ENCODE measurements around the gene HGF. TPM values are rescaled to one million over a fixed set of nuclear protein-coding genes. Genes with fewer than 3 reads are reported as not detected.

Gene HGF
- total and polyA plus RNA-seq, 10 of the 15 experiments (the other 5 are each of a cell fraction or from before 2014, with no cell fraction given) = 0.10 to 1.7 (median 0.99) TPM

DNA sequence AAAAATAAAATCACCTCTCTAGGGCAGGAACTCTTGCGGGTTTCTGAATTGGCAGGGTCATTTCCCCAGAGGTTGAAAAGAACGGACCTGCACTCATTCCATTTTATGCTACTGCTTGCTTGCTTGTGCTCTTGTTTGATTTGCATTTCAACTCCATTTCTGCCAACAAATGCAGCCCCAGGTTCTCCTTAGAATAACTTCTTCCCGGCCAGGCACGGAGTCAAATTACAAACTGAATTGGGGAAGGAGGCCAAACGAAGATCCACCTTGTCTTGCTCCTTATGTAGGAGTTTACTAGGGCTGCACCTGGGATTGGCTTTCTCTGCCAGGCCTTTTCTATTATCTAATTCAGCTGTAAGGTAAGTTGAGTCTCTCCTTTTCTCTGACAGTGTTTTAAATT lies 79.6 kb downstream of the HGF start (continued):
- TF ChIP-seq, protein P1, sequence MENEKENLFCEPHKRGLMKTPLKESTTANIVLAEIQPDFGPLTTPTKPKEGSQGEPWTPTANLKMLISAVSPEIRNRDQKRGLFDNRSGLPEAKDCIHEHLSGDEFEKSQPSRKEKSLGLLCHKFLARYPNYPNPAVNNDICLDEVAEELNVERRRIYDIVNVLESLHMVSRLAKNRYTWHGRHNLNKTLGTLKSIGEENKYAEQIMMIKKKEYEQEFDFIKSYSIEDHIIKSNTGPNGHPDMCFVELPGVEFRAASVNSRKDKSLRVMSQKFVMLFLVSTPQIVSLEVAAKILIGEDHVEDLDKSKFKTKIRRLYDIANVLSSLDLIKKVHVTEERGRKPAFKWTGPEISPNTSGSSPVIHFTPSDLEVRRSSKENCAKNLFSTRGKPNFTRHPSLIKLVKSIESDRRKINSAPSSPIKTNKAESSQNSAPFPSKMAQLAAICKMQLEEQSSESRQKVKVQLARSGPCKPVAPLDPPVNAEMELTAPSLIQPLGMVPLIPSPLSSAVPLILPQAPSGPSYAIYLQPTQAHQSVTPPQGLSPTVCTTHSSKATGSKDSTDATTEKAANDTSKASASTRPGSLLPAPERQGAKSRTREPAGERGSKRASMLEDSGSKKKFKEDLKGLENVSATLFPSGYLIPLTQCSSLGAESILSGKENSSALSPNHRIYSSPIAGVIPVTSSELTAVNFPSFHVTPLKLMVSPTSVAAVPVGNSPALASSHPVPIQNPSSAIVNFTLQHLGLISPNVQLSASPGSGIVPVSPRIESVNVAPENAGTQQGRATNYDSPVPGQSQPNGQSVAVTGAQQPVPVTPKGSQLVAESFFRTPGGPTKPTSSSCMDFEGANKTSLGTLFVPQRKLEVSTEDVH (IDR thresholded peaks at IDR 0.05; ENCODE audit: low read depth, partially characterized antibody) = no peak

DNA sequence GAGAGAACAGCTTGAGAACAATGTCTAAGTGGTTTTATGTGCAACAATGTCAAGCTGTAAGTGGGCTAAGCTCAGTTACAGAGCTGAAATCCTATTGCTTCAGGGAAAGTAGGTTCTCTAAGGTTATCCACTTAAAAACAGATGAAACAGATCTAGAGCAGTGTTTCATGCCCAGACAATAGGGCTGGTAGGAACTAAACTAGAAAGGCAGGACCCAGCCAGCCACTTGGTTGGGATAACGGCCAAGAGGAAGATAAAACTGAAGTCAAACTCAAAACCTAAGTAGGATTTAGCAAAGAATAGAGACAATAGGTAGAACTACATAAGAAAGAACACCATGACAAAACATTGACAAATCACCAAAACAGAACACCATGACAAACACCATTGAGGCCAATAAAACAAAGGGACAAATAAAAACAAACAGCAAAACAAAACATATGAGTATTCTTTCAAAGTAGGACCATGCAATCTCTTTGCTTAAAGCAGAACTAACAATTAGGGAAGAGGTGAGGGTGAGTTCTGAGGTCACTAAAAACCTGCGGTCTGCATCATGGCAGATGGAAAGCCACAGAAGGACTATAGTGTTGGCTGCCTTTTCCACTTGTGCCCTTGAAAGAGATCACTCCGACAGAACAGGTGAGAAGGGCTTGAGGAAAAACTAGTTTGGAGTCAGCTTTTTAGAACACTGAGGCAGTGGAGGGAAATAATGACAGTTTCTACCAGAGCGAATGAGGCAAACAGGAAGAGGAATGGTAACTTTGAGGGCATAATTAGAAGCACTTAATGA lies 81.0 kb downstream of the HGF start:
- ATAC-seq = no peak
- H3K9ac ChIP-seq (ENCODE audit: control insufficient read depth, insufficient read depth, low read length) = no peak overlapping the region
- ChIA-PET POLR2A (no interaction called here), CTCF (interaction anchor here (0.7 kb wide), 1 partner anchor 8 kb away, joined by 3 read pairs; no protein-coding TSS in a partner anchor), RAD21 (ENCODE audit: unreplicated experiment) (no interaction called here), SMC1A (ENCODE audit: uncharacterized antibody, unreplicated experiment) (interaction anchor here (0.6 to 5.1 kb wide), 8 partner anchors 12 to 773 kb away, joined by 3 to 20 read pairs (median 4); no protein-coding TSS in a partner anchor)
- TF ChIP-seq SUZ12 (IDR thresholded peaks at IDR 0.05; ENCODE audit: unreplicated experiment) (no peak), MTA2 (IDR thresholded peaks at IDR 0.05; ENCODE audit: low read depth) (peak; percentile 15; the same call in 1 of the 2 replicates), IKZF2 (IDR thresholded peaks at IDR 0.05) (0 out of 4 replicates have a peak, but pooled peaks of 1 of the 2 experiments have one; percentile 26)
- no peak overlapping the region for H3K4me3 ChIP-seq
- DNase-seq (ENCODE audit: low read depth, low spot score) = no peak
- BruUV-seq (replicated peaks) = no TSS peak
- no peaks in the 10 kb centered on the region for H3K9me3 ChIP-seq (replicated peaks; ENCODE audit: control insufficient read depth, insufficient read depth, low read length)
- WGBS (ENCODE audit: insufficient coverage, insufficient replicate concordance, low lambda C conversion rate, missing lambda C conversion rate) = 46% methylated on average over 4 of the region's 4 CpGs
- H2AFZ ChIP-seq (ENCODE audit: control insufficient read depth, low read depth, low read length) = no peak overlapping the region
- FAIRE-seq = no peak
- H4K20me1 ChIP-seq (ENCODE audit: control insufficient read depth, insufficient read depth) = no peaks in the 10 kb centered on the region
- in situ Hi-C loops (cut with MboI) (no loop called here), intact Hi-C loops (cut with micrococcal nuclease; ENCODE audit: unreplicated experiment) (no loop called here)
- H3K4me2 ChIP-seq (ENCODE audit: control insufficient read depth, insufficient read depth) = no peak overlapping the region
- no peaks in the 10 kb centered on the region for H3K4me1 ChIP-seq (ENCODE audit: control insufficient read depth, insufficient read depth, low read length)
- H3K79me2 ChIP-seq (ENCODE audit: control insufficient read depth, insufficient read depth, low read length) = no peaks in the 10 kb centered on the region
- H3K36me3 ChIP-seq (ENCODE audit: control insufficient read depth in 2 of 2, insufficient read depth in 2 of 2, low read length in 1 of 2) = no peaks in the 10 kb centered on the region
- H3K27ac ChIP-seq (ENCODE audit: control insufficient read depth, insufficient read depth) = no peak overlapping the region
- no peaks in the 10 kb centered on the region for H3K27me3 ChIP-seq (replicated peaks in 1 of 2; ENCODE audit: control insufficient read depth in 2 of 2, insufficient read depth in 2 of 2, low read length in 1 of 2)

All from GM12878 (cell line).